Heart left ventricle (tissue), 13 donors: ENCODE results near the gene KCNQ1.

ENCODE experiments used
- POLR2A ChIP-seq, 2 donors: fragments of 450-650 bp; IDR thresholded peaks; one replicate each; pipeline ENCODE4 v1.6.1; 2017; ENCODE audit warnings: antibody characterized with exemption in 2 of 2, mild to moderate bottlenecking in 2 of 2, moderate library complexity in 2 of 2
- TF ChIP-seq, protein P1 (sequence below), 12 donors: fragments of 200-600 bp; sonication (generic) in 4 of 12; IDR thresholded peaks; one replicate each; pipeline versions ENCODE4 v1.5.0 to v1.8.0; 2018 to 2022; ENCODE audit warnings: antibody characterized with exemption in 12 of 12, mild to moderate bottlenecking in 5 of 12
- donor health status: ischemic (EF 13 %, LVEDD 7.1; RV severe dilation, severe dysfunction).
- donor health status: DM: no; HTN: yes; CAD: no.
- donor health status: DM: no; HTN: no; CAD: no.
- donor health status: ischemic (EF 25% LVEDD 6.9; RV normal size, moderate dysfunction).
- donor health status: ischemic (EF 25% LVEDD 5.7; RV mildly dilated, moderate dysfunction).
- donor health status: ischemic (EF 35%, LVEDD 5.7; RV mildly dilated, moderate dysfunction).
- donor health status: nonischemic (EF 11% LVEDD 7.7; RV severe dilation, severe dysfunction).
- donor health status: DM: yes; HTN: yes; CAD: no.
- donor health status: PGD.
- donor health status: ischemic (EF 29% LVEDD 5.4; RV normal size, mild dysfunction).
- donor health status: nonischemic (EF 23%, LVEDD 6.1; RV moderate dilation, normal function).

DNA sequence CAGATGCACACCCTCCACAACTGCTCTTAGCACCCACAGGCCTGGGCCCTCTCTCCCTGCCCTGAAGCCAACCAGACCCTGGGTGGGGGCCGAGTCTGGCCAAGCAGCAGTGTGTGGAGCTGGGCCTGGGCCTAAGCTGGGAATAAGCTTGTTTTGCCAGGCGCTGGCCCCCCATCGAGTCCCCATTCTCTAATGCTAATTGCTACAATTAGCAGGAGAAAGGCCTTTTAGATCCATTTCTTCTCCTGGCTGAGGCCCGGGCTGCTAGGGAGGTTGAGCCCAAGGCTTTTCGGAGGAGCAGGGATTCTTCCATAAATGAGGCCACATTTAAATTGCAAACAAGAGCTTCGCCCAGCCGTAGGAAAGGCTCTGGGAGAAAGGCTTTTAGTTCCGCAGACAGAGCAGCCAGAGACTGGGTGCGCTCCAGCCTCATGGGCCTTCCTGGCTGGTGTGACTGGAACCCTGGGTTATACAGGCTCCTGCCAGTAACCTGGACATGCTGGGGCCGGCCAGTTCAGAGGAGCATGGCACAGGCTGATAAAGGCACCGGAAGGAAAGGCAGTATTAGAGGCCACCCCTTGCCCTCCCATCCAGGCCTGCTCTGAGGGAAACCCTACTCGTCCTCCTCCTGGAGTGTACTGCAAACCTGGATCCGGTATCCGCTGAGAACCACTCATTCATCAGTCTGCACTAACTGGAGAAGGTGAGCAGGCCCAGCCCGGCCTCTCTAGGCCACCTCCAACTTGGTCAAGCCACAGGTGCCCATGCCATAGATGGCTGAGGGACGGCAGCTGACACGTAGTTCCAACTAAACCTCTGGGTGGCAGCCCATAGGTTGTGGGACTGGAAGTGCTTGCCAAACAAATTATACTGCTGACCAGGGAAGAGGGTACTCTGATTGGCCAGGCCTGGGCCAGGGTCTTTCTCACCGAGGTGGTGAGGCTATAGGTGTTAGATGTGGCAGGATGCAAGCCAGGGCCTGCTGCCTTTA lies 248.8 kb downstream of the KCNQ1 start:
- no peak for TF ChIP-seq POLR2A (IDR thresholded peaks at IDR 0.05)
- TF ChIP-seq, protein P1, sequence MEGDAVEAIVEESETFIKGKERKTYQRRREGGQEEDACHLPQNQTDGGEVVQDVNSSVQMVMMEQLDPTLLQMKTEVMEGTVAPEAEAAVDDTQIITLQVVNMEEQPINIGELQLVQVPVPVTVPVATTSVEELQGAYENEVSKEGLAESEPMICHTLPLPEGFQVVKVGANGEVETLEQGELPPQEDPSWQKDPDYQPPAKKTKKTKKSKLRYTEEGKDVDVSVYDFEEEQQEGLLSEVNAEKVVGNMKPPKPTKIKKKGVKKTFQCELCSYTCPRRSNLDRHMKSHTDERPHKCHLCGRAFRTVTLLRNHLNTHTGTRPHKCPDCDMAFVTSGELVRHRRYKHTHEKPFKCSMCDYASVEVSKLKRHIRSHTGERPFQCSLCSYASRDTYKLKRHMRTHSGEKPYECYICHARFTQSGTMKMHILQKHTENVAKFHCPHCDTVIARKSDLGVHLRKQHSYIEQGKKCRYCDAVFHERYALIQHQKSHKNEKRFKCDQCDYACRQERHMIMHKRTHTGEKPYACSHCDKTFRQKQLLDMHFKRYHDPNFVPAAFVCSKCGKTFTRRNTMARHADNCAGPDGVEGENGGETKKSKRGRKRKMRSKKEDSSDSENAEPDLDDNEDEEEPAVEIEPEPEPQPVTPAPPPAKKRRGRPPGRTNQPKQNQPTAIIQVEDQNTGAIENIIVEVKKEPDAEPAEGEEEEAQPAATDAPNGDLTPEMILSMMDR (IDR thresholded peaks at IDR 0.05): no peak
